Measurements from ENCODE around the gene KRT86. TPM values are rescaled to one million over a fixed set of nuclear protein-coding genes. Genes with fewer than 3 reads are reported as not detected.

KRT86 gene
- total and polyA plus RNA-seq, 7 donors, result 0.25 to 0.60 TPM; not detected in 5

- Histone ChIP-seq H3K4me1 (peaks cover 0 to 3% (median 0%) of the 10 kb centered on the region in 4 donors), H3K27ac (no peak overlapping the region), H3K36me3 (no peaks in the 10 kb centered on the region), H3K27me3 (no peaks in the 10 kb centered on the region), H3K9me3 (no peaks in the 10 kb centered on the region), H3K4me3 (no peak overlapping the region)
- intact Hi-C loops (cut with DNase I), result no loop called here
- no peak for TF ChIP-seq EP300 (IDR thresholded peaks at IDR 0.05)
- no peak for TF ChIP-seq POLR2AphosphoS5 (IDR thresholded peaks at IDR 0.05)
- no peak for TF ChIP-seq CTCF (IDR thresholded peaks at IDR 0.05)
- no peak for TF ChIP-seq POLR2A (IDR thresholded peaks at IDR 0.05)
- no peak for DNase-seq
- WGBS, 2 donors, result 93 to 96% methylated on average over 8 of the region's 8 CpGs
Measured at GRCh38 chr12:52355176-52355575, 80.7 kb downstream of the KRT86 start.

- DNase-seq, result no peak
- Histone ChIP-seq H3K27ac (no peak overlapping the region), H3K9me3 (no peaks in the 10 kb centered on the region), H3K4me1 (peaks cover 0 to 3% (median 0%) of the 10 kb centered on the region in 4 donors), H3K27me3 (no peaks in the 10 kb centered on the region), H3K36me3 (no peaks in the 10 kb centered on the region), H3K4me3 (no peak overlapping the region)
- 92 to 95% methylated on average over 56 of the region's 56 CpGs for WGBS, 2 donors
- TF ChIP-seq EP300 (IDR thresholded peaks at IDR 0.05) (no peak), POLR2A (IDR thresholded peaks at IDR 0.05) (no peak), CTCF (IDR thresholded peaks at IDR 0.05) (no peak), POLR2AphosphoS5 (IDR thresholded peaks at IDR 0.05) (no peak)
- intact Hi-C loops (cut with DNase I), result no loop called here
Measured at GRCh38 chr12:52356031-52356761, 81.8 kb downstream of the KRT86 start.

- Histone ChIP-seq H3K4me1 (no peaks in the 10 kb centered on the region), H3K4me3 (no peak overlapping the region), H3K9me3 (no peaks in the 10 kb centered on the region), H3K27me3 (no peaks in the 10 kb centered on the region), H3K27ac (no peak overlapping the region), H3K36me3 (no peaks in the 10 kb centered on the region)
- TF ChIP-seq POLR2A (IDR thresholded peaks at IDR 0.05) (no peak), CTCF (IDR thresholded peaks at IDR 0.05) (no peak), POLR2AphosphoS5 (IDR thresholded peaks at IDR 0.05) (no peak), EP300 (IDR thresholded peaks at IDR 0.05) (no peak)
- intact Hi-C loops (cut with DNase I), result no loop called here
- no peak for DNase-seq
- 88 to 93% methylated on average over 20 of the region's 20 CpGs for WGBS, 2 donors
Measured at GRCh38 chr12:52356762-52357580, 82.5 kb downstream of the KRT86 start.

Other genes with a start within 250 kb of the KRT86 start
- 100 to 1,000 TPM in 3 of 4 donors, 10 to 100 TPM in 1; 41.7 to 276 (median 167) TPM for gene NR4A1, start 223.2 kb upstream of the KRT86 start, total RNA-seq
- gene NR4A1, start 223.2 kb upstream of the KRT86 start, polyA plus RNA-seq, result 10 to 100 TPM; 31.2 to 65.9 (median 45.0) TPM
- gene ATG101, start 204.7 kb upstream of the KRT86 start, total RNA-seq, result 10 to 100 TPM; 30.2 to 48.7 (median 38.2) TPM
- gene ATG101, start 204.7 kb upstream of the KRT86 start, polyA plus RNA-seq, result 10 to 100 TPM; 58.9 to 64.5 (median 61.7) TPM
- gene SMIM41, start 194.9 kb upstream of the KRT86 start, total RNA-seq, result 1 to 10 TPM in 2 of 4 donors, under 1 TPM in 1, not detected in 1; 0.41 to 5.7 (median 1.2) TPM
- under 1 TPM in 1 of 3 donors, not detected in 2; 0.61 TPM for gene SMIM41, start 194.9 kb upstream of the KRT86 start, polyA plus RNA-seq
- gene KRT80, start 82.6 kb upstream of the KRT86 start, total RNA-seq, result not detected
- gene KRT80, start 82.6 kb upstream of the KRT86 start, polyA plus RNA-seq, result under 1 TPM in 2 of 3 donors, not detected in 1; under 0.01 to 0.34 TPM
- gene KRT7, start 41.4 kb upstream of the KRT86 start, total RNA-seq, result 1 to 10 TPM in 1 of 4 donors, under 1 TPM in 1, not detected in 2; 0.27 to 3.2 TPM
- 10 to 100 TPM in 1 of 3 donors, 1 to 10 TPM in 2; 1.2 to 12.0 (median 2.4) TPM for gene KRT7, start 41.4 kb upstream of the KRT86 start, polyA plus RNA-seq
- under 1 TPM in 1 of 4 donors, not detected in 3; 0.14 TPM for gene KRT81, start 16.9 kb downstream of the KRT86 start, total RNA-seq
- under 1 TPM in 1 of 3 donors, not detected in 2; 0.17 TPM for gene KRT81, start 16.9 kb downstream of the KRT86 start, polyA plus RNA-seq
- not detected for gene KRT83, start 46.8 kb downstream of the KRT86 start, total RNA-seq
- gene KRT83, start 46.8 kb downstream of the KRT86 start, polyA plus RNA-seq, result not detected
- gene KRT85, start 92.8 kb downstream of the KRT86 start, total RNA-seq, result not detected
- not detected for gene KRT85, start 92.8 kb downstream of the KRT86 start, polyA plus RNA-seq
- gene KRT84, start 111.0 kb downstream of the KRT86 start, total RNA-seq, result not detected
- not detected for gene KRT84, start 111.0 kb downstream of the KRT86 start, polyA plus RNA-seq
- gene KRT82, start 131.7 kb downstream of the KRT86 start, total RNA-seq, result not detected
- under 1 TPM in 1 of 3 donors, not detected in 2; 0.03 TPM for gene KRT82, start 131.7 kb downstream of the KRT86 start, polyA plus RNA-seq
- not detected for gene KRT75, start 159.7 kb downstream of the KRT86 start, total RNA-seq
- gene KRT75, start 159.7 kb downstream of the KRT86 start, polyA plus RNA-seq, result under 1 TPM in 1 of 3 donors, not detected in 2; 0.04 TPM
- not detected for gene KRT6B, start 177.5 kb downstream of the KRT86 start, total RNA-seq
- gene KRT6B, start 177.5 kb downstream of the KRT86 start, polyA plus RNA-seq, result under 1 TPM in 2 of 3 donors, not detected in 1; 0.60 to 0.61 TPM
- gene KRT6C, start 199.2 kb downstream of the KRT86 start, total RNA-seq, result not detected
- under 1 TPM in 1 of 3 donors, not detected in 2; 0.60 TPM for gene KRT6C, start 199.2 kb downstream of the KRT86 start, polyA plus RNA-seq
- gene KRT6A, start 218.6 kb downstream of the KRT86 start, total RNA-seq, result not detected
- 1 to 10 TPM in 1 of 3 donors, under 1 TPM in 1, not detected in 1; 0.19 to 6.0 TPM for gene KRT6A, start 218.6 kb downstream of the KRT86 start, polyA plus RNA-seq
- gene KRT5, start 245.7 kb downstream of the KRT86 start, total RNA-seq, result under 1 TPM in 1 of 4 donors, not detected in 3; 0.36 TPM
- 1 to 10 TPM in 2 of 3 donors, not detected in 1; 1.1 to 7.8 TPM for gene KRT5, start 245.7 kb downstream of the KRT86 start, polyA plus RNA-seq